ENCODE measurements around the gene ALX4. TPM values are rescaled to one million over a fixed set of nuclear protein-coding genes. Genes with fewer than 3 reads are reported as not detected.

Gene ALX4
- total RNA-seq = not detected in 2 replicates

- no peak for DNase-seq (ENCODE audit: low read depth)
Measured at GRCh38 chr11:44309478-44310205, at the start of gene ALX4. Gene ALX4, minus strand, starts transcription at chr11:44310139. Its CDS starts 77 bp downstream, at chr11:44310062.

DNA sequence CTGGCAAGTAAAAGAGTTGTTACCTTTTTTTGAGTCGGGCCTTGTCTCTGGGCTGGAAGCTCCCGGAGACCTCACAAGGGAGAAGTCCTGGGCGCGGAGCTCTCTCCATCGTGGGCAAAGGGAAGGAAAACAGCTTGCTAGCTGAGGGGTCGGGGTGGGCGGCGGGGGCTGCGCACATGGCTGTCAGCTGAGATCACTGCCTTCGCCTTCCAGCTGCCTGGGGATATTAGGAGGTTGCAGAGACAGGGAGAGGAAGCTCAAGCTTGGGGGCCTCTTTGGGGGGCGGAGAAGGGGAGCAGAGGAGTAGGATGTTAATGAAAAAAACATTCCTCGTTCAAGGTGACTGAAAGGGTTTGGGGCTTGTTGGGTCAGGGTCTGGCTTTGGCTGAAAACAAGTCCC is 49.2 kb upstream of the ALX4 start:
- DNase-seq (ENCODE audit: low read depth) = no peak

DNA sequence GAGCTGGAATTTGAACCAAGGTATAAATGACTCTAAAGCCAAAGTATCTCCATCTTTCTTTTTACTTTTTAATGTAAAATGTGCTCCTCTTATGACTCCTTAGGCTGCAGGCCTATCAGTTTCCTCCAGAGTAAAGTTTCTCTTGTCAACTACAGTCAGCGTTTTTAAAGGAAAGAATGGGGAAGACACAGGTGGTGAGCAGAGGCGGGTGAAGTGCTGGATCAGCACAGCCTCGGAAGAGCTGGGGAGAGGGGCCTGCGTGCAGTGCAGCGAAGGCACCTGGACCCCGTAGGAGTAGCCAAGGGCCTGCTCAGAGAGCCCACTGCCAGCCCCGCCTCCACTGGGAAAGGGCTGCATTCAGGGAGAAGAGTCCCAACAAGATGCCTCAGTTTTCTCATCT is 48.8 kb upstream of the ALX4 start:
- no peak for DNase-seq (ENCODE audit: low read depth)

- DNase-seq (ENCODE audit: low read depth) = no peak
Measured at GRCh38 chr11:44357711-44358110, 47.8 kb upstream of the ALX4 start.

DNA sequence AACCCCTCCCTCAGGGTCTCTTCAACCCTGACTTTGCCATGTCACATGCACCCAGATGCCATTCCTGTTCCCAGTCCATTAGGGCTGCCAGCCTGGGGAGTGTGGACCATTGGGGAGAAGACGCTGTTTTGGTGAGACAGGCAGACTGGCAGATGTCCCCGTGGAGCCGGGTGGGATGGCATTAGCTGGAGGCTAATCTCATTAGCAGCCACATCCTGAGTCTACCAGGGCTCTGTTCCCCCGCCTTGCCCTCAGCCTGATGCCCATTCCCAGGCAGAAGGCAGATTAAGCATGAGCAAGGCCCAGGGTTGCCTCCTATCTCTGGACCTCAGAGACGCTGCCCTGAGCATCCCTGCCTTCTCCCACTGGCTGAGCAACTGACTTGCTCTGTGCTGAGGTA is 46.4 kb upstream of the ALX4 start:
- no peak for DNase-seq (ENCODE audit: low read depth)

DNA sequence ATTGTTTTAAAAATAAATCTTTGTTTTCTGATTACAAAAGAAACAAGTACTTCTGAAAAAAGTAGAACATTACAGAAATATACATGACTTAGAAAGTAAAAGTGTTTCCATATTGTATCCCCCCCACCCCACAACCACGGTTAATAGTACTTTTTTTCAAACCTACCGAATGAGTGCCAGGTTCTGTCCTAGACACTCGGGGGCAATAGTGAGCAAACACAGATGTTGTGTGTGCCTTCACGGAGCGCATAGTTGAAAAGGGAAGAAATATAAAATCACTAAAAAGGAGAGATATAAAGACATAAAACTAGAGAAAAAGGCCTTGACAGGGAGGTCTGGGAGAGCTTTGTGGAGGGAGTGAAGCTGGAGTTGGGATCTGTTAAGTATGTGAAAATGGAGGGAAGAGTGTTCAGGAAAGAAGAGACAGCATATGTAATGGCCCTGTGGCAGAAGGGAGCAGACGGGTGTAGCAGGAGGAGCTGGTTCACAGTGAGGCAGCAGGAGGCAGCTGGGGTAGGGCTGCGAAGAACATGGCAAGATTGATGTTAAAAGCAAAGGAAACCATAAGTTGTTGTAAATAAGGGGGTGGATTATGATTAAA is 42.1 kb upstream of the ALX4 start:
- no peak for DNase-seq (ENCODE audit: low read depth)

GRCh38 chr11:44351006-44351660 is 41.2 kb upstream of the ALX4 start:
- no peak for DNase-seq (ENCODE audit: low read depth)

DNA sequence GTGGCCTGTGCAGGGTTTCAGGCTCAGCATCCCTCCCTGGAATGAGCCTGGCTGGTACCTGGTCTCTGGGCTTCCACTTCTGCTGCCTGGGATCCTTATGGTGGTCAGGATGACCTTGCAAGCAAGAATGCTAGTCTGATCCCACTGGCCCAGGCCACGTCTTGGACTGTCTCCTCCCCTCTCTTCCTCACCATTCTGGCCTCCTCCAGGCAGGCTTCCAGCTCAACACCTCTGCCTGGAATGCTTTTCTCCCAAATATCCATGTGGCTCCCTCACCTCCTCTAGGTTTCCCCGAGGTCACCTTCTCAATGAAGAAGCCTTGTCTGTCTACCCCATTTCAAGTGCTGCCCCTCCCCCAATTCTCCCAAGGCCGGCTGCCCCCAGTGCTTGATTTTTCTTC is 39.4 kb upstream of the ALX4 start:
- DNase-seq (ENCODE audit: low read depth) = no peak

DNA sequence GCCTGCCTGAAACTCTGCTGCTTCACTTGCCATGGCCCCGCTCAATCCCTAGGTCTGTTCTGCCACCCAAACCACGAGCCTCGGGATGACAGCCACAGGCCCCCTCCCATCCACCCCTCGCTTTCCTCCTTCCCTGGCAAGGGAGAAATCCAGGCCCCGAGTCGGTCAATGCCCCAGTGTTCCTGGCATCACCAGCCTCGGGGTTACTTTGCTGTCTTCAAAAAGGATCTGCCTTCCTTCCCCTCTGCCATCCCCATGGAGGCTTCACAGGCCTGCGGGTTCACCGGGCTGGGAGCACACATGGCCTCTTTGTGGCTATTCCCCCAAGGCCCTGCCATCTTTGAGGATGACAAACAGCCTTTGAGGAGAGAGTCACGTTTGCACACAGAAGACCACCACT is 38.8 kb upstream of the ALX4 start:
- no peak for DNase-seq (ENCODE audit: low read depth)

- no peak for DNase-seq (ENCODE audit: low read depth)
Measured at GRCh38 chr11:44348114-44348513, 38.2 kb upstream of the ALX4 start.

- no peak for DNase-seq (ENCODE audit: low read depth)
Measured at GRCh38 chr11:44347538-44347937, 37.6 kb upstream of the ALX4 start.

DNA sequence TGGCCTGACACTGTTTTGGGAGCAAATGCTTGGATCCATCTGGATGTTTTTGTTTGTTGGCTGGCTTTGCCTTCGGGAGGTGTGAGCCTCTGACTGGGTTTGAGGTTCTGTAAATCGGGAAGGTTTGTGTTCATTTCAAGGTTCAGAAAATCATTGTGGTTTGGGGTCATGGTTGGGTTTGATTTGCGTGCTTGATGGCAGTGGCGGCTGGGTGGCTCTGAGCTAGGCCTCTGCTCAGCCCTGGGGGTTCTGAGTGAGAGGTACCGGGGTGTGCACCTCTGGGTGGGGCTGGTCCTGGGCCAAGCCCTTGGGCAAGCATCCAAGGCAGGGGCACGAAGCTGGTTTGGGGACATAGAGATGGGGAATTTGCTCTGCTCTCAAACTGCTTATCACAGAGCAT is 37.0 kb upstream of the ALX4 start:
- DNase-seq (ENCODE audit: low read depth) = no peak

DNA sequence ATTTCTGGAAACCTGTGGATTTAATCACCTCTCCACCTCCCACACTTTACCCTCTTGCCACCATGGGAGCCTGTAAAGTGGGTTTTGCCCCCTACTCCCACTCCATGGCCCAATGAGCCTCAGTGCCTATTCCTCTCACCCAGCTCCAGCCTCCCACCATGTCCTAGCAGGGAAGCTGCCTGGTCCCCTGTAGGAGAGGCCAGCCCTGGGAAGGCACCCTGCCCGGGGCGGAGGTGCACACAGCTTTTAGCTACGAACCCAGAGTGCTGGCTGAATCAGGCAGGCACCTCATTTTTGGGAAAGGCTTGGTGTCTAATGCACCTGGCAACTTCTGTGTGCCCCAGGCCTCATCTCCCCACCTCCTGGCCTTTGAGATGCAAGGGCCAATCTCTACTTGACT is 35.8 kb upstream of the ALX4 start:
- DNase-seq (ENCODE audit: low read depth) = no peak

DNA sequence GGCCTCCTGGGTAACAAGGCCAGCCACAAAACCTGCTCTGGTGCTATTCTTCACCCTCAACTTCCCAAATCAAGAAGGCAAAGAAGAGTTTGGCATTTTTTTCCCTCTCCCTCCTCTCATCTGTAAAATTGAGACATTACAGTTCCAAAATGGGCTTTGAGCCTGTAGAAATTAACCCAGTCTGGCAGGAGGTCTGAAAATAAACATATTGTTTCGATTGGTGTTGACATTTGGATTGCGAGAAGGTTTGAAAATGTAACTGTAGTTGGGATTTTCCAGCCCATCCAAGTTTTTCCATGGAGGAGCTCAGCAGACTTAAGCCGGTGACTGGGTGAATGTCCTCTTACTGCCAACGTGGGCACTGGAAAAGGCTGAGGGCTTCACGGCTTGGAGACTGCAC is 35.0 kb upstream of the ALX4 start:
- DNase-seq (ENCODE audit: low read depth) = no peak

GRCh38 chr11:44344423-44344820 is 34.5 kb upstream of the ALX4 start:
- DNase-seq (ENCODE audit: low read depth) = no peak

GRCh38 chr11:44343778-44344422 is 34.0 kb upstream of the ALX4 start:
- no peak for DNase-seq (ENCODE audit: low read depth)

- DNase-seq (ENCODE audit: low read depth) = no peak
Measured at GRCh38 chr11:44342616-44343015, 32.7 kb upstream of the ALX4 start.

DNA sequence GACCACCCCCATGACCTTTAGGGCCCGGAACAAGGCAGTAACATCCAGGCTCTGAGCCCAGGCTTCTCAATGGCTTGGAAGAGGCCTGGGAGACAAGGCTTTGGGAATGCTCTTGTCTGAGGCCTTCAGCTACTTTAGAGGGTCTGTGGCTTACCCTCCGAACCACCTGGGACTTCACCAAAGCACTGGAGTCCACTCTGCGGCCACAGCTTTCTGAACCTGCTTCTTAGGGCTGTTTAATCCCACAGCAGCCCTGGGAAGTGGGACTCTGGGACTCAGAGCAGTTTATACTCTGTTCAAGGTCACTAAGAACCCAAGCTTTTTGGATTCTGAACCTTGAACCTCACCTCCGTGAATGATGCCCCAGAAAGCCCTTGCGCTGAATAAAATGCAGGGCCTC is 30.7 kb upstream of the ALX4 start:
- DNase-seq (ENCODE audit: low read depth) = no peak

- DNase-seq (ENCODE audit: low read depth) = no peak
Measured at GRCh38 chr11:44339530-44339883, 29.6 kb upstream of the ALX4 start.

DNA sequence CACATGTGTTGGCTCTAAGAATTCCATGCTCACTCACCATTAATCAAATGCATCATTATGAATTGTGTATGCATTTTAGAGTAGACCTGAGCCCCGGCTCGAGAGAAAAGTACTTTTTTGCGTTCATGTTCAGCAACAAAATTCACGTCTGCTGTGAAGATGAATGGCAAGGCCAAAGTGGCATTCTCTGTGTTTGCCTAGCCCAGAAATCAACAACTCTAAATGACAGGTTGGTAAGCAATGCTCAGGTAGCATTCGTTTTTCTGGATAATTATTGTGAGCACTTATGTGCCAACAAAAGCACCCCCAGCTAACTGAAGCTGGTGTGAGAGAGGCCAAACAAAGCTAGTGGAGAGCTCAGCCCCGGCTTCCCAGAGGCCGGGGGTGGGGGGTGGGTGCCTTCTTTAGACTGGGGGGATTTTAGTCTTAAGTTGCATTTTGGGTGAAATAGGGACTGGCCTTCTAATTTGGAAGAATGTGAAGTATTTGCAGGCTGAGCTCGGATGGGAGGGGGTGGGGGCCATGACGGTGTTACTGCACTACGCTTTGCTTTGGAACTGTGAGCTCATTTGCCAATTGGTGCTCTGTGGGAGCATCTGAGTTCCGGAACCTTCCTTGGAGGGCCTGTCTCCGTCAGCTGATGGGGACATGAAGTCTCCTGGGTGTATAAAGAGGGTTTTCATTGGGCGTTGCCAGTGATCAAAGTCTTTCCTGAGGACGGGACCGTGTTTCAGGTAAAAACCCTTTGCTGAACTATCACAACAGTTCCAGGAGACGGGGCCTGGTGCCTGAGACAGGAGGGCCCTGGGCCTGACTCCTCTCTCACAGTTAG is 29.0 kb upstream of the ALX4 start:
- no peak for DNase-seq (ENCODE audit: low read depth)

DNA sequence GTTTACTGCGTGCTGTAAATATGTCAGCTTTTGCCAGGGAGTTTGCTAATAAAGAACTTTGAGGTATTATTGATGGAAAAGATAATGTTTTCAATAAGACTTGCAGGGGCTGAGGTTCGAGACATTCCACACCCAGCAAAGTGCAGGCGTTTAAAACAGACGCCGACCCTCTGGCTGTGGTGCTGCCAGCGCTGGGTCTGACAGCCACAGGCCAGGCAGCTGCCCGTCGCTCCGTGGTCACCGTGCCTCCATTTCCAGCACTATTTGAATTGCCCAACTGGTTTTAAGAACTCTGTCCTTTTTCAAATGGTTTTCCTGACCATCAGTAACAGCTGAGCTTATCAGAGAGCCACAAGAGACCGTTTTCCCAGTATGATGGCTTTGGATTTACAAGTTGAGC is 28.1 kb upstream of the ALX4 start:
- no peak for DNase-seq (ENCODE audit: low read depth)

GRCh38 chr11:44335919-44336318 is 26.0 kb upstream of the ALX4 start:
- no peak for DNase-seq (ENCODE audit: low read depth)

Data from renal cortical epithelial cell (primary cell).